ENCODE measurements around the gene GNAZ.

Gene GNAZ

DNA sequence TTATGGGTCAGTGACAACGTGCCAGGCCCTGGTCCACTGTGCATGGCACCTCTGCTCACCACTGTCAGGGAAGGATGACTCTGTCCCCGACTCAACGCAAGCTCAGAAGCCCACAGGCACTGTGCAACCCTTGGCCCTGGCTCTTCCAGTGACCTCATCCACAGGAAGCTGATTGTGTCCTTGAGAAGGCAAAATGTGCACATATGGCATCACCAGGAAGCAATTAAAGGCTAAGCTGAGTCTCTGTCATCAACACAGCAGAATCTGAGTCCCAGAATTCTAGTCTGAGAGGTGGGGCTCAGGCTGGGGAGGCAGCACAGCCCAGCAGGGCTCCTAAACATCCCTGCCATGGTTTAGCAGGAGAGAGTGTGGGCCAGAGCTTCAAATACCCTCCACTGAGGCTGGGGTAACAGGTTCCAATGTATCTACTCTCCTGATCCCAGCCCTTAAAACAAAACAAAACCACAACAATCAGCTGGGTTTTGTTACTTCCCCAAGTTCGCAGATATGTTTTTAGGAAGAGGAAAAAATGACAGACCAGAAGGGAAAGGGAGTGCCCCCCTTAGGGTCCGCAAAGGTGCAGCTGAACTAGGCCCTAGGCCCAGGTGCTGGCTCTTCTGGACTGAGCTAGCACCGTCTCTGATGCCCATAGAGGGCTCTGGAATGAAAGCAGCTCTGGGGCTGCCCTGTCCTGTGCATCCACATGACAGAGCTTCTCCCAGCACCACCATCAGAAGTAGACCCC lies 33.5 kb upstream of the GNAZ start:
- DNase-seq (ENCODE audit: extremely low spot score), result no peak

DNA sequence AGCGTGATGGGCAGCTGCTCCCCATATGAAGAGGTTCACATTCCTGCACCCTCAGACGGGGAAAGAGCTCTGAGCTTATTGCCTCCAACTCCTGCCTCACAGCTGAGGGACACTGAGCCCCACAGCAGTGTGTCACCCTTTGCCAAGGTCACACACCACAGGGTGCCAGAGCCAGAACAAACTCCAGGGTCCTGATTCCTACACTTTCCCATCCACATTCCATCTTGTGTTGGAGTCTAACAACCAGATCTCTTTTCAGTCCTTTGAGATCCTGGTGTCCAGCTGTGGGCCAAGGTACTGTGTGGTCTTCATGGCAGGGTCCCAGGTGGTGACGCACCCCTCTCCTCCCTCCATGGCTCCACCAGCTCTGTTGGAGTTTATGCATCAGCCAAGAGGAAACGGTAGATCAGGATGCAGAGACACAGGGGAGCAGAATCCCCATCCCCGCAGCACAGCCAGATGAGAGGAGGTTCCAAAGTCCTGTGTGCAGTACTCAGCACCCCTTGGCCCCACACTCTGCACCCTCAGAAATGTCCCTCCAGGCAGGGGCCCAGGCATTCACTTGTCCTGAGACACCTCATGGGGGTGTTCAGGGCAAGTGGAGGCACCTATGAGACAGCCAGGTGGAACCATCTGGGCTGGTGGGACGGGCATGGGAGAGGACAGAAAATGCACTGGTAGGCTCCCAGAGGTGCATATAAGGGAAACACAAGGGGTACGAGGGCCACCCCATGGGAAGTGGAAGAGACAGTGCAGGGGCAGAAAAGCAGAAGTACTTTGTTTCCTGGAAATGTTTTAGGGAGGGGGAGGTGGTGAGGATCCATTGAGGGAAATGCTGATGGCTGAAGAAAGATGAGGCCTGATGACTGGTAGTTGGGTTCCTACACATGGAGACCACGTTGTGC lies 32.6 kb upstream of the GNAZ start:
- POLR2A ChIA-PET, result no interaction called here
- TF ChIP-seq, protein P1, sequence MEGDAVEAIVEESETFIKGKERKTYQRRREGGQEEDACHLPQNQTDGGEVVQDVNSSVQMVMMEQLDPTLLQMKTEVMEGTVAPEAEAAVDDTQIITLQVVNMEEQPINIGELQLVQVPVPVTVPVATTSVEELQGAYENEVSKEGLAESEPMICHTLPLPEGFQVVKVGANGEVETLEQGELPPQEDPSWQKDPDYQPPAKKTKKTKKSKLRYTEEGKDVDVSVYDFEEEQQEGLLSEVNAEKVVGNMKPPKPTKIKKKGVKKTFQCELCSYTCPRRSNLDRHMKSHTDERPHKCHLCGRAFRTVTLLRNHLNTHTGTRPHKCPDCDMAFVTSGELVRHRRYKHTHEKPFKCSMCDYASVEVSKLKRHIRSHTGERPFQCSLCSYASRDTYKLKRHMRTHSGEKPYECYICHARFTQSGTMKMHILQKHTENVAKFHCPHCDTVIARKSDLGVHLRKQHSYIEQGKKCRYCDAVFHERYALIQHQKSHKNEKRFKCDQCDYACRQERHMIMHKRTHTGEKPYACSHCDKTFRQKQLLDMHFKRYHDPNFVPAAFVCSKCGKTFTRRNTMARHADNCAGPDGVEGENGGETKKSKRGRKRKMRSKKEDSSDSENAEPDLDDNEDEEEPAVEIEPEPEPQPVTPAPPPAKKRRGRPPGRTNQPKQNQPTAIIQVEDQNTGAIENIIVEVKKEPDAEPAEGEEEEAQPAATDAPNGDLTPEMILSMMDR (IDR thresholded peaks at IDR 0.05; ENCODE audit: control extremely low read depth, extremely low read depth, low read depth, missing control alignments), result no peak
- DNase-seq (ENCODE audit: extremely low spot score), result no peak

More for the DNA sequence above, 33.5 kb upstream of the GNAZ start:
- POLR2A ChIA-PET, result no interaction called here
- CTCF ChIA-PET, result interaction anchor here (0.9 to 1.9 kb wide), 5 partner anchors 12 to 339 kb away, joined by 3 to 9 read pairs (median 3); no protein-coding TSS in a partner anchor
- TF ChIP-seq, protein P1 (IDR thresholded peaks at IDR 0.05; ENCODE audit: control extremely low read depth, extremely low read depth, low read depth, missing control alignments), result no peak

DNA sequence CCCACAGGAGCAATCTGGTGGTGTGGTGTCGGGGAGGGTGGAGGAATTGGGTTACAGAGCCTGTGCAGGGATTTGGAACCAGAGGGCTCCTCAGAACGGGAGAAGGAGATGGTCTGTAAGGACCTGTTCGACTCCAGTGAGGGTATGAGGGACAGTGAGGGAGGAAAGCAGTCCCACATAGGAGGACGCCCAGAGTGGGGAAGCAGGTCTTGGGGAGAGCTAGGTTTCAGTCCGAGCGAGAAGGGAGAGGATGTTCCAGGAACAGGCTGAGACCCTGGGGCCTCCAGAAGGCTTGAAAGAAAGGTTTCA lies 32.0 kb upstream of the GNAZ start:
- POLR2A ChIA-PET, result no interaction called here
- no peak for DNase-seq (ENCODE audit: extremely low spot score)
- TF ChIP-seq, protein P1 (IDR thresholded peaks at IDR 0.05; ENCODE audit: control extremely low read depth, extremely low read depth, low read depth, missing control alignments), result no peak
- CTCF ChIA-PET, result no interaction called here

More for the DNA sequence above, 32.6 kb upstream of the GNAZ start:
- CTCF ChIA-PET, result interaction anchor here (1.2 to 1.9 kb wide), 4 partner anchors 12 to 339 kb away, joined by 3 to 9 read pairs (median 4); no protein-coding TSS in a partner anchor

DNA sequence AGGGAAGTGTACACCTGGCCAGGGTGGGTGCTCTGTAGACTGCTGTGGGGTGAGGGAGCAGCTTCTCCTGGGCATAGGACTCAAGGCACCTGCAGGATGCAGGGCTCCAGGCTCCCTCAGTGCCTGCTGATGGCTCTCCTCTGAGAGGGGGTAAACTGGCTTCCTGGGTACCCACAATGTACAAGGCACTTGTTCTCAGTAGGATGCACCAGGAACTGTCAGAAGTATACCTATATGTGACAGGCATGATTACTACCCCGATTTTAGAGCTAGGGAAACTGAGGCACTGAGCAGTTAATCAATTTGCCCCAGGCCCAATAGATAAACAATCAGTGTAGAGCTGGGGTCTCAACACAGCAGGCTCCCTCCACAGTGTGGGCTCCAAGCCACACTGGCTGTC lies 31.4 kb upstream of the GNAZ start:
- POLR2A ChIA-PET, result no interaction called here
- CTCF ChIA-PET, result no interaction called here
- TF ChIP-seq, protein P1 (IDR thresholded peaks at IDR 0.05; ENCODE audit: control extremely low read depth, extremely low read depth, low read depth, missing control alignments), result no peak
- DNase-seq (ENCODE audit: extremely low spot score), result no peak

DNA sequence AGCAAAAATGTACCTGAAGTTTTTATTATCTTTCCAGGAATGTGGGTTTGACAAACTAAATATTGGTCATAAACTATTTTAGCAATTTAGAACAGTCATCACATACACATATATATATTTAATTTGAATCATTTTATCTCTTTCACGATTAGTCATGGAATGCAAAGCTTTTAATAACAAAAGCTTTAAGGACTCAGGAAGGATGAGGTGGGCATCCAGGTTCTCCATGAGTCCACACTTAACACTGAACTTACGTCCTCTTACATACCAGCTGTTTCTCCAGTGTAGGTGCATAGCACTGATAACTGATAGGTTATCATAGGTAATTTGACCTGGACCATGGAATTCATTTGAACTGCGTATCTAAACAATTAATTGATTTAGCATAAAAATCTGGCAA lies 28.1 kb upstream of the GNAZ start:
- no peak for DNase-seq (ENCODE audit: extremely low spot score)
- POLR2A ChIA-PET, result no interaction called here
- CTCF ChIA-PET, result interaction anchor here (0.9 kb wide), 1 partner anchor 10 kb away, joined by 3 read pairs; no protein-coding TSS in a partner anchor
- TF ChIP-seq, protein P1 (IDR thresholded peaks at IDR 0.05; ENCODE audit: control extremely low read depth, extremely low read depth, low read depth, missing control alignments), result no peak

DNA sequence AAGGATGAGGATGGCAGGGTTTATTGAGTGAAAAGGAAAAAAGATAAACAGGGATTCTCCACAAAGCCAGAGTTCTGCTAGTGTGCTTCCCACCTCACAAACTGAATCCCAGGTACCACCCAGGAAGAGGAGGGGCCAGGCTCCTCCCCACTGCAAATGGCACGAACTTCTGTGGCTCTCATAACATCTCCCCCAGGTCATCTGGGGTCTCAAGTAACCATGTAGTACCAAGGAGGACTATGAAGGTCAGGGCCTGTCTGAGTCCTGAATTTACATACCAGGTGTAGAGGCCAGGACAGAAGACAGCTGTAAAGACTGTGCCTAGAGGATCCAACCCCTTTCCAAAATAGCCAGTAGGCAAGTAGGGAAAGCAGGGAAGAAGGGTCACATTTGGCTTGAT lies 25.7 kb upstream of the GNAZ start:
- TF ChIP-seq, protein P1 (IDR thresholded peaks at IDR 0.05; ENCODE audit: control extremely low read depth, extremely low read depth, low read depth, missing control alignments), result no peak
- ChIA-PET CTCF (interaction anchor here (1.2 kb wide), 1 partner anchor 13 kb away, joined by 3 read pairs; no protein-coding TSS in a partner anchor), POLR2A (no interaction called here)
- no peak for DNase-seq (ENCODE audit: extremely low spot score)
